ENCODE measurements around the gene ABCB6.

The ABCB6 gene

GRCh38 chr2:219163156-219163555 is 55.6 kb downstream of the ABCB6 start:
- no peak for TF ChIP-seq CTCF (IDR thresholded peaks at IDR 0.05; ENCODE audit: insufficient read depth, low read length, missing control alignments)
- POLR2A ChIA-PET, result interaction anchor here (1.0 kb wide), 1 partner anchor 55 kb away, joined by 4 read pairs; no protein-coding TSS in a partner anchor
- no peak for DNase-seq (ENCODE audit: low read depth, low spot score)
- no peak overlapping the region for H3K4me3 ChIP-seq (ENCODE audit: low read depth, low read length)
- CTCF ChIA-PET, result interaction anchor here (0.8 to 4.8 kb wide), 4 partner anchors 8 to 132 kb away, joined by 4 to 35 read pairs (median 12); partner anchors contain the start of genes CNPPD1 and DNAJB2

DNA sequence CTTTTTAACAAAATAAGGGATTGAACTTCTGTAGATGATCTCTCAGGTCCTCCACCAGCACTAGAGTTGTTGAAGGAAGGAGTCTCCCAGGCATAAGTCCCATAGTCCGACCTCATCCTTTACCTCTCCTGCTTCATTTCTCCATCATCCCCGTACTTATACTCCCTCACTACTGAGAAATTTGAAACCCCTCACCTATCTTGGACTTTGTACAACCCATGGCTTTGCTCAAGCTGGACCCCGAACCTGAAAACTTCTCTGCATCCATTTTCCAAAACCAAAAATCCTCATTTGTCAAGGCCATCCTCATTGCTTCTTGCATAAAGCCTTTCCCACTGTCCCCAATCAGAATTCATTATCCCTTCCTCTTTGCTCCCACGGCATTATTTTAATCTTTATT is 57.7 kb downstream of the ABCB6 start:
- DNase-seq (ENCODE audit: low read depth, low spot score), result no peak
- TF ChIP-seq CTCF (IDR thresholded peaks at IDR 0.05; ENCODE audit: insufficient read depth, low read length, missing control alignments), result no peak
- CTCF ChIA-PET, result interaction anchor here (3.0 to 13.6 kb wide), 4 partner anchors 12 to 137 kb away, joined by 9 to 366 read pairs (median 213); partner anchors contain the start of genes ANKZF1, ATG9A, CNPPD1 and SLC23A3
- peak overlapping the region; percentile 87 for H3K4me3 ChIP-seq (ENCODE audit: low read depth, low read length)
- POLR2A ChIA-PET, result no interaction called here

GRCh38 chr2:219160186-219161017 is 58.4 kb downstream of the ABCB6 start, which contains the start of gene NHEJ1:
TSS of gene NHEJ1 (minus strand) at chr2:219160815. CDS start at chr2:219158362, 2,453 bp downstream.
- ChIA-PET CTCF (interaction anchor here (0.8 to 18.2 kb wide), 52 partner anchors 10 to 369 kb away, joined by 3 to 409 read pairs (median 6); partner anchors contain the start of genes ANKZF1, ATG9A, CFAP65 and CNPPD1), POLR2A (interaction anchor here (0.7 to 1.3 kb wide), 2 partner anchors 16 to 134 kb away, joined by 3 read pairs; partner anchors contain the start of gene CNPPD1)
- TF ChIP-seq CTCF (IDR thresholded peaks at IDR 0.05; ENCODE audit: insufficient read depth, low read length, missing control alignments), result peak; percentile 96
- DNase-seq (ENCODE audit: low read depth, low spot score), result no peak
- H3K4me3 ChIP-seq (ENCODE audit: low read depth, low read length), result peak within 1 kb of the TSS; percentile 87

All from AG04449 (cell line).